COR-L47 (cell line): ENCODE measurements around the gene CSNK2A2.

Experiments
- DNase-seq: peaks from one replicate; lab custom pipeline; 2025; lab: John Stamatoyannopoulos, UW

Gene CSNK2A2

DNA sequence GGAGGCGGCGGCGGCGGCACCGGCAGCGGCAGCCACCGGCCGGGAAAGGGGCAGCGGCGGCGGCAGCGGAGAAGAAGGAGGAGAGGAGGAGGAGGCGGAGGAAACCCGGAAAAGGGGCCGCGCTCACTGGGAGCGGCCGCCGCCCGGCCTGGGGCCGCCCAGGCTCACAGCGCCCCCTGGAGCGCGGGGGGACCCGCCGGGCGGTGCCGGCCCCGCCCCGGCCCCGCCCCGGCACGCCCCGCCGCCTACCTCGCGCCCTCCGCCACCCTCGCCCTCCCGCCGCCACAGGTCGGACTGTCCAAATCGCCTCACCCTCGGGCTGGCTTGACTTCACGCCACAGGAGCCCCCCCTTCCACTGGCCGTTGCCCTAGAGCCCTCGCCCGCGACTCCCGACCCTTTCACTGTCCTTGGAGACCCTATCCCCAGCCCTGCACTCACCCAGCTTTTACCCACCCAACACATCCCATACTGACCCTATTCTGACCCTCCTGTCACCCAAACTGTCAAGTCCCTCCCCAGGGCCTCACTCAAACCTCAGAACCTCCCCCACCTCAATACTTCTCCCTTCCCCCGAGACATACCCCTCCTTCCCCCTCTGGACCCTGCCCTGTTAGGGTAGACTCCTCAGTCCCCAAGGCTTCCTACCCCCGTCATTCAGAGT lies at the start of gene CSNK2A2:
CSNK2A2 (minus strand) TSS at position 85 of the 662 bp plus-strand sequence. CDS start 370 bp downstream, outside the sequence.
- peak; percentile 64 for DNase-seq

DNA sequence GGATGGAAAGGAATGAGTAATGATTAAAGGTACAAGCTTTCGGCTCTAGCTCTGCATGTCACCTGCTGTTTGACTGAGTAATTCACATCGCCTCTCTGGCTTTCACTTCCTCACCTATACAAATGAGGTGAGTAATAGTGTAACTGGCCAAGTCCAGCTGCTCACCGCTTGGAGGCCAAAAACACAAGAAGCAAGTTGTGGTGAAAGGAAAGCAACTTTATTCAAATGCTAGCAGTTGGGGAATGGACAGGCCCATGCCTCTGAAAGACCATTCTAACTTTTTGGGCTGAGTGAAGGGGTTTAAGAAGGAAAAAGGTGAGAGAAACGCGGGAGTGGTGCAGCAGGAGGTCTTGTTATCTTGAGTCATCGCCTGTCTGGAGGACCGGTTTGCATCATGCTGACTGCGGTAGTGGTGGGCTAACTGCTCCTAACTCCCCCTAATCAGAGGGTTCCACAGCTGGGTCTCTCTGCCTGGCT lies 45.7 kb upstream of the CSNK2A2 start:
- DNase-seq: no peak

DNA sequence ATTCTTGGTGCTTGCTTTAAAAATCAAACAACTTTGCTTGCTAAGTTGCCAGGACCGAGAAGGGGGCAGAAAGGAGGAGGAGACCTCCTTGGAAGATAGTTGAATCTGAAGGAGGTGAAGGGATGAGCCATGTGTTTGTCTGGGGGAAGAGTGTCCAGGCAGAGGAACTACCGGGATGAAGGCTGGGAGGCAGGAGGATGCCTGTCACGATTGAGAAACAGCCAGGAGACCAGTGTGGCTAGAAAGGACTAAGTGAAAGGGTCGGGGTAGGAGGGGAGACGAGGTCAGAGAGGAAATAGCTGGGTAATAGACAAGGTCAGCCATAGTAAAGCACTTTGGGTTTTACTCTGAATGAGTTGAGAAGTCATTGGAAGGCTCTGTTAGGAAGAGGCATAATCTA lies 38.9 kb upstream of the CSNK2A2 start:
- no peak for DNase-seq

DNA sequence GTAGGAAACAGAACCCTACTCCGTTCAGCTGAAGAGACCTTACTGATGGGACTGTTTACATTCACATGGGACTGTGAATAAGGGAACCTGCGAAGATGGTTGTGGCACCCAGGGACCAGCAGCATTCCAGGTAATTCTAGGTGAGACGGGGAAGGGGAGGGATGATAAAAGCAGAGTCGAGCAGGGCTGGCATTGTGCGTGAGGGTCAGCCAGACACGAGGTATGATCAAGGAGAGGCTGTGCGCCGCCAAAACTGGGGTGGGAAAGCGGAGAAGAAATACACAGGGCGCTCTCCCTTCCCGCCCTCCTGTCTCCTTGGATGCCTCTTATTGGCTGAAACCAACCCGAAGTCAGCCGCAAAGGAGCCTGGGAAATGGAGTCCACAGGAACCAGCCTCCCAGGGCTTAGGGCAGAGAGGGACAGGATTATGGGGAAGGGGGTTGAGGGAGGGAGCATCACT lies 38.4 kb upstream of the CSNK2A2 start:
- DNase-seq: peak; percentile 64

DNA sequence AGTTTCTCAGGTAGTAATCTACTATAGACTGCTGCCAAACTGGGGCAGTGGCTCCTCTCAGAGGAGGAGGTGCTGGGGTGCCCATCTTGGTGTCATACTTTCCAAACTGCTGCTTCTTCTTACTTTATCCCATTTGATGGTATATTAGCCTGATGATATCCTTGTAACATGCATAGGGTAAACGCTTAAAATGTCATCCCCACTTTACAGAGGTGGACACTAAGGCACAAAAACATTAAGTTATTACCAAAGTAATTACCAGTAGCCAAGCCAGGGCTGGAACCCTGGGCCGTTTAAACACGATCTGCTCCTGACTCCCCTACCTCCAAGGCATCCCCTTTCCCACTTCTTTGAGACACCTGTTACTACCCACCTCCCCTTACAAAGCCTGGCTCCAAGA lies 37.8 kb upstream of the CSNK2A2 start:
- no peak for DNase-seq

DNA sequence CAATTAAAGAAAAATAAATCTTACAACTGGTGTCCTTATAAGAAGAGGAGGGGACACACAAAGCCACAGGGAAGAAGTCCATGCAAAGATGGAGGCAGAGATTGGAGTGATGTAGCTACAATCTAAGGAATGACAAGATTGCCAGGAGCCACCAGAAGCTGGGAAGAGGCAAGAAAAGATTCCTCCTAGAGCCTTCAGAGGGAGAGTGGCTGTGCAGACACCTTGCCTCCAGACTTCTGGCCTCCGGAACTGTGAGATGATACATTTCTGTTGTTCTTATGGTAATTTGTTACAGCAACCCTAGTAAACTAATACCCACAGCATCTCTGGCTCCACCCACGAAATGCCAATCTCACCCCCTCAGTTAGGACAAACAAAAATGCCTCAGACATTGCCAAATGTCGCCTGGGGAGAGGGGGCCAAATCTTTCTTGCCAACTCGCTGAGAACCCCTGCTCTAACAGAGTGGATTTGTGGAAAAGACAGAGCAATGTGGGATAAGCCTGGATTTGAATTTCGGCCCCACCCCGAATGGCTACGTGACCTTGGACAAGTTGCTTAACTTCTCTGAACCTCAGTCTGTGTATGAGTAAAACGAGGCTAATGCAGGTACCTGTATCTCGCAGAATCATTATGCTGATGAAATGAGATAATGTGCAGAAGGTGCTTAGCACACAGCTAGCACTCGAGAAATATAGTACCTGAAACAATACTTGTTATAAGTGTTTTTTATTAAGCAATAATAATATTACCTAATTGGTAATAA lies 37.1 kb upstream of the CSNK2A2 start:
- no peak for DNase-seq

DNA sequence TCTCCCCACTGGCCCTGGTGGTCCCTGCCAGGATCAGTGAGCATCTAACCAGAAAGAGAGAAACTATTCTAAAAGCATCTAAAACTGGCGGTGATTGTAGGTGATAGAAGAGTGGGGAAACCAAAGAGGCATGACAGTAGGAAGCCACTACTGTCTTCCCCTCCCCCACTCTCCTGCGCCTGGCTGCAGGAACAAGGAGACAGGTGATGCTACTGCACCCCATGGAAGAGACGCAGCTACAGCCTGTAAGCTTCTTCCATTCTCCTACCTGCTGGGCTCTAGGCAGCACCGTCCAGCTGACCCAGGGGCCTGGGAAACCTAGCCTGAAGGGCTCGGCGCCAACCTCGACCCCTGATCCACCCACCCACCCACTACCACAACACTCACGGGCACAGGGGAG lies 32.4 kb upstream of the CSNK2A2 start:
- no peak for DNase-seq

DNA sequence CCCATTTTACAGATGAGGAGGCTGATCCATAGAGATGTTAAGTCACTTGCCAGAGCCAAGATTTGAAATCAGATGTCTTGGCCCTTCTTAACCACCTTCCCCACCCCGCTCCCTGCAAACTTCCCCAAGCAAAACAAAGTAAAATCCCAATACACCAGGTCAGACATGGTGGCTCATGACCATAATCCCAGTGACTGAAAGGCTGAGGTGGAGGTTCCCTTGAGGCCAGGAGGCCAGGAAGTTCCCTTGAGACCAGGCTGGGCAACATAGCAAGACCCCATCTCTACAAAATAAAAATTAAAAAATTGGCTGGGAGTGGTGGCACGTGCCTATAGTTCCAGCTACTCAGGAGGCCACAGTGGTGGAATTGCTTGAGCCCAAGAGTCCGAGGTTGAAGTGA lies 28.9 kb upstream of the CSNK2A2 start:
- DNase-seq: no peak

DNA sequence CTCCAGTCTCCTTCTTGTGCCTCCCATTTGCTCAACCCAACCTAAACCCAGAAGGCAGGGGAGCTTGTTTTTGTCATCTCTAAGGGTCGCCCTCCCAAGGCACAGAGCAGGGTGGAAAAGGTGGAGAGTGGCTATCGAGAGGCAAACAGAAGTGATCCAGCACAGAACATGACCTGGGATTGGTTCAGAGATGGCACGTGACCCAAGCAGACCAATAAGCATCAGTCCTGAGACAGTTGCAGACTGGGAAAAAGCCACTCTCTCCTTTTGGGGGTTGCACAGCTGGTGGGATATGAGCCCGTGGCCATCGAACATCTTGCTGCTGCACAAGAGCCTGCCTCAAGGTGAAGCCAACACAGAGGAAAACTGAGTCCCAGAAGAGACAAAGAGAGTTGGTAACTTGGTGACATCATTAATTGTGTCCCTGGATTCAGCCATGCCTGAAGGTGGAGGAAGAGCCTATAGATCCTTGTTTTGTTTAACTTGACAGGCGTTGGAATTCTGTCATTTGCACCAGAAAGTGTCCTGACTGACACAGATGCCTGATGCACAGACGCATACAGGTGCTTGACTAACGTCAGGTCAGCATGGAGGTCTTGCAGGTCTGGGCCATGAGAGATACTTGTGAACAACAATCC lies 28.2 kb upstream of the CSNK2A2 start:
- no peak for DNase-seq

DNA sequence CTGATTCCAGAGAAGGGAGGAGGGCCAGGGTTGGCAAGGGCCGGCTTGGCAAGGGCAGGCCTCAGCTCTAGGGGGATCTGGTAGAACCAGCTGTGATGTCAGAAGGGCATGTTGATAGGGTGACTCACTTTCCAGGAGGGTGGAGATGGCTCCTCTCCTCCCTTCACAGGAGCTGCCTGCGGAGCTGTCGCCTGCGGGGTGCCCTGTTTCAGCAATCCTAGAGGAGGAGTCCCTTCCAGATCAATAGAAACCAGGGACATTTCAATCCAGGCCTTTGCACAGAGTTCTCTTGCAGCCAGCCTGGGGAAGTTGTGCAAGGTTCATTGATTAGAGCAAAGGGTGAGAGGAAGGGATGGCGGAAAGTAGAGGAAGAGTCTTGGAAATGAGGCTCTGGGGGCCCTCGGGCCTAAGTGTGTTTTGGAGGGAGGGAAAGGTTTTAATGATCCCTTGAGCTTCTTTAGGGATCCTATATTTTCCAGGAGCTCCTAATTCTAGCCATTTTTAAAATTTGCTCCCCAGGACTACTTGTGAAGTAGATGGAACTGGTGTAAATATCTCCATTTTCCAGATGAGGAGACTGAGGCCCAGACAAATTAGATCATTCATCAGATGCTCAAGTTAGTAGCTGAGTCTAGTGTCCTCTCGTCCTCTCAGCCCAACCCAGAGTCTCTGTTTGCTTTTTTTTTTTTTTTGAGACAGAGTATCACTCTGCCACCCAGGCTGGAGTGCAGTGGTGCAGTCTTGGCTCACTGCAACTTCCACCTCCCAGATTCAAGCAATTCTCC lies 24.8 kb upstream of the CSNK2A2 start:
- no peak for DNase-seq

DNA sequence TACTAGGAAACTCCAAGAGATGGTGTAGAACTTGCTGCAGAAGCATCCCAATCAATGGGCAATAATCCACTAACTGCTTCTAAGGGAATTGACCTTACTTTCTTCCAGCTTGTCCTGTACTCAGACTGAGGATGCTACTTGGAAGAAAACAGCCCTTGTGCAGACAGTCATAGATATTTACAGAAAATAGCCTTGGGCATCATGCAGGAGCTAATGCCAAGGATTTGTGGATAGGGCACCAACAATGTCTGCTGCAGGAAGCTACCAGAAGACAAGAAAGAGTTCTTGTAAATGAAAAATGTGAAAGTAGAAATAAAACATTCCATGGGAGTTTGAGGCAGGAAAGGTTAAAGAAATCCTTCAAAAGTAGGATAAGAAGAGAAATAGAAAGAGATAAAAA lies 21.5 kb upstream of the CSNK2A2 start:
- DNase-seq: no peak

DNA sequence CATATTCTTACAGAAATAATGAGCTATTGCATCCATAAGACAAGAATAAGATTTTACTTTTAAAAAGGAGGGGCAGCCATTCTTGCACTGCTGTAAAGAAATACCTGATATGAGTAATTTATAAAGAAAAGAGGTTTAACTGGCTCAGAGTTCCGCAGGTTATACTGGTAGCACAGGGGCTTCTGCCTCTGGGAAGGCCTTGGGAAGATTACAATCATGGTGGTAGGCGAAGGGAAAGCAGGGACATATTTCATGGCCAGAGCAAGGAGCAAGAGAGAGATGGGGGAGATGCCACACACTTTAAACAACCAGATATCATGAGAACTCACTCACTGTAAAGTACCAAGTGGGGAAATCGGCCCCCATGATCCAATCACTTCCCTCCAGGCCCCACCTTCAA lies 20.9 kb upstream of the CSNK2A2 start:
- no peak for DNase-seq

DNA sequence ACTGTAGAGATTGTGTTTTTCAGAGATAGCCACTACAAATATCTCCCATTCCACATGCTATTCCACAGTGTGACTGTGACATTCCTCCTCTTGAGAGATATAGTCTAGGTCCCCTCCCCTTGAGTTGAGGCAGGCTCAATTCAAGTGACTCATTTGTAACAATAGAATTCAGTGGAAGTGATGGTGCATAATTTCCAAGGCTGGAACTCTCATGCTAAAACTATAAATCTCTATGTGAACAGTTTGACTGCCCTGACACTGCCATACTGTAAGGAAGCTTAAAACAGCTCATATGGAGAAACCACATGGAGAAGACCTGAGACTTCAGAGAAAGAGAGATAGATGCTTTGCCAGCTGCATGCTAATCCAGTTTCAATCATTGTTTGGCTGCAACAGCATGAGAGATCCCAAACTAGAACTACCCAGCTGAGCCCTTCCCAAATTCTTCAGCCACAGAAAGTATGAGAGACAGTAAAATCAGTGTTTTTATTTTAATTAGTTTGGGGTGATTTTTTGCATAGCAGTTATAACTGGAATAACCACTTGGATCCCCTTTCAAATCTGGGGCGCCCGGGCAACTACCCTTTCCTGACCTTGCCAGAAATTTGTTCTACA lies 19.5 kb upstream of the CSNK2A2 start:
- DNase-seq: no peak

DNA sequence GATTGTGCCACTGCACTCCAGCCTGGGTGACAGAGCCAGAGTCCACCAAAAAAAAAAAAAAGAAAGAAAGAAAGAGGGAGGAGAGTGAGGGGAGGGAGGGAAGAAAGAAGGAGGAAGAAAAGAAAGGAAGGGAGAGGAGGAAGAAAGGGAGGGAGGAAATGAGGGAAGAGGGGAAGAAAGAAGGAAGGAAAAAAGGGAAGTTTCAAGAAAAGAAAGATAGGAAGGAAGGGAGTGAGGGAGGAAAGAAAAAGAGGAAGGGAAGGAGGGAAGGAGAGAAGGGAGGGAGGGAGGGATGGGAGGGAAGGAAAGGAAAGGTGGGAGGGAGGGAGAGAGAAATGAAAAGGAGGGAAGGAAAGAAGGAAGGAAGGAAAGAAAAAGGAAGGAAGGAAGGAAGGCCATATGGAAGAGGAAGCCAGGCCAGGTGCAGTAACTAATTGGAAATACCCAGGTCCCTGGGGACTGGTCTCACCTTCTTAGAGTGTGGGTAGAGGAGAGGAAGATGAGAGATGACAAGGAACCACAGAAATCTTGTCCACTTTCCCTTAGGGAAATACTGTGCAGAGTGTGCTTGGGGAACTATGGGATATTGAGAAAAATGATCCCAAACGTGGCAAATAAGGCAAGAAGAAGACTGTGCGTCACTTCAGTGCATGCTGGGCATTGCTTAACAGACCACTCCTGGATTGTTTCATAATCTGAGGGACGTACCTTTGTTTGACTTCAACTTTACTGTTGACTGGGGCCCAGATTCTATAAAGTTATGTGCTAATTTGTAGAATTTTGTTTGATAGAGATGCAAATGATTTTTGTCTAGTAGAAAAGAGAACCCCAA lies 15.1 kb upstream of the CSNK2A2 start:
- no peak for DNase-seq

DNA sequence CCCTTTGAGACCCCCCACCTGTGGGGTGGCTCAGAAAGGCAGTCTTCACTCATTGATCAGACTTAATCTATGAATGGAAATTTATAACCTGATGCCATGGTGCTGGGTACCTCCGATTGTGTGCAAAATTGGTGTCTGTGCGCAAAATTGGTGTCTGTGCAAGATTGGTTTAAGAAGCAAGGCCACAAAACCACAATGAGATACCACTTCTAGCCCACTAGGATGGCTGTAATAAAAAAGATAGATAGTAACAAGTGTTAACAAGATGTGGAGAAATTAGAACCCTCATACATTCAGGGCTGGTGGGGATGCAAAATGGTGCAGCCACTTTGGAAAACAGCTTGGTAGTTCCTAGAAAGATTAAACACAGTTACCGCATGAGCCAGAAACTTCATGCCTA lies 13.9 kb upstream of the CSNK2A2 start:
- no peak for DNase-seq

DNA sequence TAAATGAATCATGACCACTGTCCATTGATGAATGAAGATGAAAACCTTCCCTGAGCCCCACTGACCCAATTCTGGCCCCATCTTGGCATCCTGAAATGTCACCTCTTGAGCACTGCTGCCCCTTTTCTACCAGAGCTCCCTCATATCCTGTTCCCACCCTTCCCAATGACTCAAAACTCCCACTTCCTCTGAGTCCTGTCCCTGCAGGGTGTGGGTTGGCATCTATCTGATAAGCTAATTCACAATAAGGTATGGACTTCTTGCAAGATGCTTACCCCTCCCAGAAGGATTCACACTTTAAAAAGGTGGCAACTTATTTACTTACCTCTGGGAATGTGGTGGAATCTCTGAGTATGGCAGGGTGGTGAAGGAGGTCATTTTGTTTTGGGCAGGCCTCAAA lies 13.3 kb upstream of the CSNK2A2 start:
- DNase-seq: no peak

DNA sequence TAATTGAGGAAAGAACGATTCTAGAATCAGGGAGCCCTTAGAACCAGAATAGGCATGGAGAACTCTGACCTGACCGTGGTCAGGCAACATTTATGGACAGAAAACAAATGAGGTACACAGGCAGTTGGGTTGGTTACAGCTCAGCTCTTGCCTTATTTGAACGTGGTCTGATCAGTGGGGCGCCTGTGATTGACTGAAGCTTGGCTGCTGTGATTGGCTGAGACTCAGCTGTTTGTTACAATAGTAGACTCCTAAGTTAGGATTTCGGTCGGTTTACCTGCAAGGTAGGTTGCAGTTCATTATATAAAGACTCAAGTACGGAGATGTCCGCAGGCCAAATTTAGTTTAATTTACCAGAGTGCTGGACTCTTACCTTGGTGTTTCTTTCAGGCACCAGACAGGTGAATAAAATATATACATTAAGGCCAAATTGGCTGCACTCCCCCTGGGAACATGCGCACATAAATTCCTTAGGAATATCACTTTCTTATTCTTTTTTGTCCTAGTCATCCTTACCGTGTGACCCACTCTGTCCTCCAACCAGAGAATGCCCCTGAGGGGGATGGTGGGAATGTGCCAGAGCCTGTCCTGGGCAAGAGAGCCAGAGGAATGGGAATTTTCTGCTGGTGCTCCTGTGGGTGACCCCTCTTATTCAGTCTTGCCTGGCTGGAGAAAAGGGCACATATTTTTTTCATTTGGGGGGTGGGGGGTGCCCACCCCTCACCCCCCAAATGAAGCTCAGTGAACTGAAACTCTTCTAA lies 7.5 kb upstream of the CSNK2A2 start:
- DNase-seq: no peak

DNA sequence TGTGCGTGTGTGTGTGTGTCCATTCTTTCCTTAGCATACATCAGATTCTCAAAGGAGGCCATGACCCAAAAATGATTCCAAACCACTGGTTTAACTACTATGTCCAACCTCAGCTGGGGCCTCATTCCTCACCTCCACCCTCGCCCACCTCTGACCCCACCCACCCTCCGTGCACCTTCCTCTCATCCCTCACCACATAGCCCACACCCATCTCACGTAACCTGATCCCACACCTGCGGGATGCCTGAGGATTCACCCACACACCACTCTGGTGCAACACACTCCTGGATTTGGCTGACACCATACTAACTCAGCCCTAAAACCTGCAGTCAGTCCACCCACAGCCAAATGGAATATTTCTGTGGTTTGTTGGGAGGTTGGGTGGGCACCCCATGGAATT lies 3.3 kb upstream of the CSNK2A2 start:
- no peak for DNase-seq

DNA sequence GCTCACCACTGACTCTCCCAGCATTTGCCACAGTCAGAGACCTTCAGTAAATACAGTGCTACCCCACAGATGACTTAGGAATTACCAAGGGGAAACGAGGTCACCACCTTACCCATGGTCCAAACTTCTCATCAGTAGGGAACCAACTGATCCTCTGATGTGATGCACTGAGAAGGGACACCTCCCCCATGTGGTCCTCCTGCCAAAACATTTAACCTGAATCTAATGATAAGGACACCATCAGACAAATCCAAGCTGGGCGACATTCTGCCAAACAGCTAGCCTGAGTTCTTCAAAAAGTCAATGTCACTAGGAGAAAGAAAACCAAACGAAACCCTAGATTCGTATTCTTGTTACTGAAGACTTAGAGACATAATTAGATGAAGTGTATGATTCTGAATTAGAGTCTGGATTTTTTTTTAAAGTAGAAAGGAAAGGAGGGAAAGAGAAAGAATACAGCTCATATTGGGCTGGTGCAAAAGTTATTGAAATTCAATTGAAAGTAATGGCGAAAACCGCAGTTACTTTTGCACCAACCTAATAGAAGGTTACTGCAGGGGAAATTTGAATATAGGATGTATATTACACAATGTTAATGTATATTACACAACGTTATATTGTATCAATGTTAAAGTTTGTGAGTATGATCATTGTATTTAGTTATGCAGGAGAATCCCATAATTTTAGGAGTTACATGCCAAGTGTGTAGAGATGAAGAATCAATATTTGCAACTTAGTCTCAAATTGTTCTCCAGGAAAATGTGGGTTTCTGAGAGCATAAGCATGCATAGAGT lies 2.3 kb upstream of the CSNK2A2 start:
- DNase-seq: no peak
